ENCODE data around the gene PCNX2.

The PCNX2 gene

DNA sequence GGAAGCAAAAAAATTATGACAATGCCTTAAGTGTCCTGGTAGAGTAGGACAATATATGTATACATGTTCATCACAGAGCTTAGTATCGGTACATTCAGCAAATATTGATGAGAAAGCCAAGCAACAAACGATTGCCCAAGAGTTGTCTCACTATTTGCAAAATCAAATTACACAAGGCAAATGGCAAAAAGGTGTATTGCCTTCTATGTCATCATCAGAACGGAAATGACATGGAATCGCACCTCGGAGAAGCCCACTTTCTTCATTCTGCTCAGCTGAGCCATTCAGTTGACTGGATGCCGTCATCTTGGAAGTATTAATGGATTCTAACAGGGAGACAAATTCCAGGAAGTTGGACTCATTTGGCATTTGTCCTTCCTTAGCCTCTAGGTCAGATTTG, 37.7 kb downstream of the PCNX2 start:
- no peak for DNase-seq

DNA sequence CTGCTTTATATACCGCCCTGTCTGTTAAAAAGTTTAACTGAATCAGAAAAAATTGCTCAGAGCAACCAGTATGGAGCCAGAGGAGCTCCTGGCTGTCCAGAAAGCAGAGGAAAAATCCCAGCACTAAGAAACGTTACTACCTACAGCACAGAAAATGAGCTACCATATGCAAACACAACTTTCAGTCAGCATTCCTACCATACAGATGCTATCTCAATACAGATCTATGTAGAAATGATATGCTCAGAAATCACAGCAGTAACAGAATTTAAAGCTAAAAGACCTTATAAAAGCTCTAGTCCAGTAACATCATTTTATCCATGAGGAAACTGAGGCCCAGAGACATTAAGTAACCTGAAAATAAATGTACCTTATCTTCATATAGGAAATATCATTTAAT, 38.7 kb downstream of the PCNX2 start:
- DNase-seq, result no peak

DNA sequence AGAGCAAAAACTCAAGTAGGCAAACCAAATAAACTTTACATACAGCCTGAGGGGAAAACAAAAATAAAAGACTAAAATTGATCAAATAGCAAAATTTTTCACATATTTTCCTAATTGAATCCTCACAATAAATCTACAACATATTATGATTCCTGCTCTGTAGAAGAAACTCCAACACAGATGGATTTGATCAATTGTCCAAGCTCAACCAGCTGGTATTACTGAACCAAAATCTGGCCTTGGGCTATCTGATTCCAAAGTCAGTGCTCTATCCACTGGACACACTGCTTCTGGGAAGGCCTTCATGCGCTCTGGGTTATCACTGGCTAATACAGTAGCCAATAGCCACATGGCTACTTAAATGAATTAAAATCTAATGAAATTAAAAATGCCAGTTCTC, 39.3 kb downstream of the PCNX2 start:
- DNase-seq, result no peak

DNA sequence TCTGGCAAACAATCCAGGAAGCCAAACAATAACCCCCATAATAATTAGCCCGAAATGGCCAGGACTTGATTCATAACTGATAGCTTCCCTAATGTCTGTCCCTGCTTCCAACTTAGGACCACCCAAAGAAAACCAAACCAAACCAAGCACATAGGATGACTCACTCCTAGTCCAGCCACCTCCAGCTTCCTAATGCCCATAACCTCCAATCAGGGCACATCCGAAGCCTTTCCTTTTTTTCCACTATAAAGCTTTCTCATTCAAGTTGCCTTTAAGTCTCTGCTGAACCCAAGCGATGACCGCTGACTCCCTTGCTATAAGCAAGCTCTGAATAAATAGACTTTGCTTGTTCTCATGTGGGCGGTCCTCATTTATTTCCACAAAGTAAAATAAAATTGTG, 40.4 kb downstream of the PCNX2 start:
- DNase-seq, result no peak

DNA sequence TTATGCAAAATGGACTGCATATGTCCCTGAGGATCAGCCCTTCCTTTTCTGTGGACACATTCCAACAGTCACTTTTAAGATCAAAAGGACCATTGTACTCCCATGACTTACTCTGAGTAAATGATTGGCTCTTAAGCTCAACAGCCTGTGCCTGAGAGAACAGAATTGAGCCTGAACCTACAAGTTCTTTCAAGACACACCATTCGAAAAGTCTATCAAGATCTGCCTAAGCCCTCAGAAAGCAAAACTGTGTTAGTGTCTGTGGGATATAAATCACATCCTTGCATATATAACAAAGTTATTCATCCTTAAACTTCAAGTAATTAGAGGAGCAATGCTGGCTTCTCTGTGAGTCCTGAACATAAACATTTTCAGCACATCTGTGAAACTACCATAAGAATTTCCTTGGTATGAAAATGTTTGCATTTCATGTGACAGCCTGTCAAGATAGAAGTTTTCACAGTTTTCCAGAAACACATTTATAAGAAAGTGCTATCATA, 41.6 kb downstream of the PCNX2 start:
- no peak for DNase-seq

DNA sequence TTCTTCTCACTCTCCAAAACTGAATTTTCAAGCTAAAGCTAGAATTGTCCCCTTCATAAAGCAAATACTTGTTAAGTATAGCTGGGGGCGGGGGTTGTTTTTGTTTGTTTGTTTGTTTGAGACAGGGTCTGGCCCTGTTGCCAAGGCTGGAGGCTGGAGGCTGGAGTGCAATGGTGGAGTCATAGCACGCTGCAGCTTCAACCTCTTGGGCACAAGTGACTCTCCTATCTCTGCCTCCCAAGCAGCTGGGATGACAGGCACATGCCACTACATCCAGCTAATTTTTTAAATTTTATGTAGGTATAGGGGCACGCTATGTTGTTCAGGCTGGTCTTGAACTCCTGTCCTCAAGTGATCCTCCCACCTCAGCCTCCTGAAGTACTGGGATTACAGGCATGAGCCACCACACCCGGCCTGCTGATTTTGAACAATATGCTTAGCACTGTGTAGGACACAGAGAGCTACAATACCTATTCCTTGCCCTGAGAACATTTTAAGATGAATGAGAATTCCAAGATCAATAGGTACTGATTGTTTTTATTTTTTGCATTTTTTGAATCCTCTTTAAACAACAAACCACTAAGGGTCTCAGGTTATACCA, 42.2 kb downstream of the PCNX2 start:
- no peak for DNase-seq

DNA sequence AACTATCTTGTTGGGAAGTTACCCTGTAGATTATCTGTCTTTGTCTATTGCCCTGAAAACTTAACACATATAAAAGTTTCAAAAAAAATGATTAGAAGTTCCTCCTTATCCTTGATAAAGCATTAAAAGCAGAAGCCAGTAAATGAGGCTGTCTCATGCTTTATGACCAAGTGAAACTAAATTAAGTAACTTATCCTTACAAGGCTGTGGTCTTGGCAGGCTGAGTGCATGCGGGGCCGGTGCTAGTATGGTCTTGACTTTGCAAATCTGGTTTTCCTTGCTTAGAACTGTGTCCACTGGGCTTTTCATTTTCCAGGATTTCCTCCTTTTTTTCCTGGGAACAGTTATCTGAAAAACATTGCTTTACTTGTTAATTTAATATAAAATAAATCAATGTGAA, 43.1 kb downstream of the PCNX2 start:
- DNase-seq, result no peak

DNA sequence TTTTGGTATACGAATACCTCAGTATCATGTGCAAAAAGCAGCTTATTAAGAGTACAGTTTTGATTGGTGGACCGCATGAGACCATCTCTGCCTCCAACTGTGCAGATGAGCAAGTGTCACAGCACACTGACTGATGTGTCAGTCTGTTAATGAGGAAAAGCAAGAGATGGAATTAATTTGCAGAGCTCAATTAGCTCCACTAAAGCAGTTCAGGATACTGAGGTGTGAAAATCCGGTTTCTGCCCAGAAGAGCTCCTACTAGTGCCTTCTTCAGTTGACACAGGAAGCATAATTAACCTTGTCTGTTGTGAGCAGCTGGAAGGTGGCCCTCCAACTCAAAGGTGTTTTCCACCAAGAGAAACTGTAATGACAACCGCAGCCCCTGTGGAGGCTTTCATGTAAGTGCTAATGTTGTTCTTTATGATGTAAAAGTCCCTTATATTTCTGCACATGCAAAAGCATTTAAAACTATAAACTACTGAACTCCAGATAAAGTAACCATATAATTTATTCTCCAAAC, 44.3 kb downstream of the PCNX2 start:
- no peak for DNase-seq

DNA sequence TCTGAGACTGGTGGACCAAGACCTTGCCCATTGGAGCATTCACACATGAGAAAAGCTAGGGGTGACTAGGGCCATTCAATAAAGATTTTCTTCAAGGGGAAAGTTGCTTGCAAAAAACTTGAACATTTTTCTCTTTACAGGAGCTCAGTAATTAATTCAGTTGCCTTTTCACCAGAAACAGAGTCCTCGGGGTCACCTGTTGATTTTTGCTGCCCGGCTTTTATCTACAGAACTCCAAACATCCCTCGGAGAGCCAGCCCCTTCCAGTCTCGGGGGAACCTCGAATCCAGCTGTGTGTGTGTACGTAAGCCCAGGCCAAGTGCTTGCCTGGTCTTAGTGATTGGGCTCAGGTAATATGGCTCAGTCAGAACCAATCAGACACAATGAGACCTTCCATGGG, 47.5 kb downstream of the PCNX2 start:
- DNase-seq, result no peak

DNA sequence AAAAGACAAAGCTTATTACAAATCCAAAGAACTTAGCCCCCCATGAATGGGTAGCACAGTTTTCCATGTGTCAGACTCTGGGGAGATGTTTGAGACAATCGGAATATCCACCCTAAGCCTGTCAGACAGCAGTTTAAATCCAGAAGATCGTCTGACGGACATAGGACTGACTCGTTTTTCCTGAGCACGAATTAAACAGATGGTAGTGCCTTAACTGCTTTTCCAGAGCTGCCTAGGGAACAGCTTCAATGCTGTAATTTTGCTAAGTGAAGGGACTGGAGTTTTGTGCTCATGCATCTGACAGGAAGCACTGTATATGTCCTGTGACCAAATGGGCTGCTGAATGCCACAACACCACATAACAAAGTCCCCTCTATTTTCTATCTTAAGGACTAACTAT, 48.6 kb downstream of the PCNX2 start:
- no peak for DNase-seq

DNA sequence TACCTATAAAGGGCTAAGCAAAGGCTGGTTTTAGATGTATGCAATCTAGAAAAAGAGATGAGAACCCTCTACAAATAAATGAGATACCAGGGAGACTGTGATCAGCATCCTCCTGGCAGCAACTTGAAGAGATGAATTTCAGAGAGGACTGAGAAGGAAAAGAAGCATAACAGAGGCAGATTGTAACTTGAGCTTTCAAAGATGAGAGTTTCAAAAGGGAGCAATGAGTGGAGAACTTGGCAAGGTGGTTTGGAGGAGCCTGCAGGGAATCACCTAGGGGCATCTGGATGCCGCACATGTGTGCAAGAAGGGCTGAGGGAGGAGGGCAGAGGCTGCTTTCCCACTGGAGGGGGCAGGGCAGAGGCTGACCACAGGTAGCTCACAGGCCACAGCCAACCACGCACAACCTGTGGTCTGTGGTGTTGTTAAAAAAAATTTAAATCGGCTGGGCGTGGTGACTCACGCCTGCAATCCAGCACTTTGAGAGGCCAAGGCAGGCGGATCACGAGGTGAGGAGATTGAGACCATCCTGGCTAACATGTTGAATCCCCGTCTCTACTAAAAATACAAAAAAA, 50.2 kb downstream of the PCNX2 start:
- no peak for DNase-seq

DNA sequence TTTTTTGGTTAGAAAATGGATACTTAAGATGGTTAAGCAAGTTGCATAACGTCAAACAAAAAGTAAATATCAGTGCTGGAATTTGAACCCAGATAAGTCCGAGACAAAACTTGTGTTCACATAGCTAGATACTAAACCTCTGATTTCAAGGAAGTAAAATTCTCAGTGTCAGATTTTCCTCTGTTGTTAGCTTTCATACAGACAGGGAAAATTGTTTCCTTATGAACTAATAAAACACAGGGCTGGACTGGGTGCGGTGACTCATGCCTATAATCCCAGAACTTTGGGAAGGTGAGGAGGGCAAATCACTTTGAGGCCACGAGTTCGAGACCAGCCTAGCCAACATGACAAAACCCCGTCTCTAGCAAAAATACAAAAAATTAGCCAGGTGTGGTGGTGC, 51.3 kb downstream of the PCNX2 start:
- DNase-seq, result no peak

DNA sequence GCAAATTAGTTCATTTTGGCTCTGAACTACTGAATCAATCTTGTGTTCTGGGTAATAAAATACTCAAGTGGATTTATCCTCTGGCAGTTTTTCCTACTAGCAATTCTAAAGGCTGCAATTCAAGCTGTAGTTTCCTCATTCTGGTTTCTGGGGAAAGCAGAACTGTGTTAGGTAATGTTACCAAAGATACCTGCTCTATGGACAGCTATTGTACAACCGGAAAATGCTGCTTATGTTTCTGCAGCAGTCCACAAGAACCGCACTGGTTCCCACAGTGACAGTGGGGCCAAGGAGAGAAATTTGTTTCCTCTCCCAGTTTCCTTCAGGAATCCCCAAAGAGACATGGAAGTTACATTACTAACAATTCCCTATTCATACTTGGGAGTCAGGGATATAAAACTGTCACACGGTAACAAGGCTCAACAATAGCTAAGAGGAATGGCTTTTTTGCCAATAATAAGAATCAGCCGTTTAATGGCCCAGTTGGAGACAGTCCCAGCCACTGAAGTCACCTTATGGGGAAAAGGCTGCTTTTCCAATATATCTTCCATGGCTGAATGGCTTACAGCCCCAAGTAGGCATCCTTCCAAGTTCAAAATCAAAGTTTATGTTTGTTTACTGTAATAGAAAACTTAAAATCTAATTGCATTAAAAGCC, 52.6 kb downstream of the PCNX2 start:
- no peak for DNase-seq

DNA sequence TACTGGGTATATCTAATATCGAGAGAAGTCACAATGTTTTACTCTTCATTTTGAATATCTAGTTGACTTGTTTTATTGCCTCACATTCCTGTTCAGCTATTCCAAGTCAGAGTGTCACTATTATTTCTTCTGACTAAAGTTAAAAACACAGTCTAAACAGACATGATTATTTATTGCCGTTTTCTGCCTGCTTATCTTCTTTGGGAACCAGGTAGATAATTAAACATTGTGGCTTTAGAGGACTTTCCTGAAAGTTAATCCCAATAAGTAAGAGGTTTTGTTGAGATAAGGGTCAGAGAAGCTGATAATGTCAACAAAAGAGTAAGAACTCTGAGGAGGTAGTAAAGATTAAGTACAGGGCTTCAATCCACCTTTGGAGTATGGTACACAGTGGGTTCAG, 53.8 kb downstream of the PCNX2 start:
- no peak for DNase-seq

DNA sequence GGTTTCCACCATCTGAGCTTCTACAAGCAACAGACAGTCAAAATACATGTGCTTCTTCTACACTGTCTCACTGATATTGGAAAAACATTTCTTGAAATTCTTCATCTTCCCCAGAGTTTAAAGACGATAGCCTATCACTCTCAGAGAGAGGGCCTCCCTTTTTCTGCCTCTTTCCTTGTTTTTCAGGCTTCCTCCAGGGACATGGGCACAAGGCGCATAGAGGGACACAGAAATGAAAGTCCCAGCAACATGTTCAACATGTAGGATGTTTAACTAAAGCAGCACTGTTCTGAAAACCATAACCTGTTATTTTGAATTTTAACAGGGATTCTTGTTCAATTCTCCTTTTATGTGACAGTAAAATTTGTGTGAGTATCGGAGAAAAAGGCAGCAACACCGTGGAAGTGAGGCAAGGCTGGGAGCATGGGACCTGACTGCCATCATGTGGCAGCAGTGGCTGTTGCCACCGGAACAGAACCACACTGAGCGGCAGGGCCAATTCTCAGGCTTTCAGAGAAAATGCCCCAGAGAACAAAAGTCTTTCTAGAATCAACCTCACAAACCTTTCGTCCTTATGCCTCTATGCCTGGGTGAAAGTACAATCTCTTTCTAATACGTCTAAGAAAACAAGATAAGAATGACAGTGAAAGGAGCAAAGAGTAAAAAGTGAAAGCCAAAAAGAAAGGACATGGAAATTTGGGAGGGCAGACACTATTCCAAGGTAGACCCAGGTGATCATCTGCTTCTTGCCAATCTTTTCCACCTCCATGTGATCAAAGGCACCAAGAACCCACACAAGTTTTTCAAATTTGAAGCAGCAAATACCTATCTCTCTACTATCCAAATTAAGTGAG, 54.5 kb downstream of the PCNX2 start:
- DNase-seq, result peak; percentile 87

DNA sequence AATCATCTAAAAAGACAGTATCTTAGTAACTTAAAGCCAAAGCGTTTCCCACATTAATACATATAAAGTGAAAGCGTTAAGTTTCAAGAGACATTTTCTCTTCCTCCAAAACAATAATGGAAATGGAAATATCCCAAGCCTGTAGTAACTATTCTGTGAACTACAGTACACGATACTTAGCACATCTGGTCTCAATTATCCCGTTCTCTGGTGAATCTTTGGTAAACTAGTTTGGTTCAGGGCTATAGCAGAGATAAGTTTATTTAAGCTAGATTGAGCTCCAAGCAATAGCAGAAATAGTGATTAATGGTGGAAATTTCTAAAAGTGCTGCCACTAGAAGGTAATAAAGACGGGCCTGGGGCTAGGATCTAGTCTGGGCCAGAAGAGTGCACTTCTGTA, 55.2 kb downstream of the PCNX2 start:
- no peak for DNase-seq

DNA sequence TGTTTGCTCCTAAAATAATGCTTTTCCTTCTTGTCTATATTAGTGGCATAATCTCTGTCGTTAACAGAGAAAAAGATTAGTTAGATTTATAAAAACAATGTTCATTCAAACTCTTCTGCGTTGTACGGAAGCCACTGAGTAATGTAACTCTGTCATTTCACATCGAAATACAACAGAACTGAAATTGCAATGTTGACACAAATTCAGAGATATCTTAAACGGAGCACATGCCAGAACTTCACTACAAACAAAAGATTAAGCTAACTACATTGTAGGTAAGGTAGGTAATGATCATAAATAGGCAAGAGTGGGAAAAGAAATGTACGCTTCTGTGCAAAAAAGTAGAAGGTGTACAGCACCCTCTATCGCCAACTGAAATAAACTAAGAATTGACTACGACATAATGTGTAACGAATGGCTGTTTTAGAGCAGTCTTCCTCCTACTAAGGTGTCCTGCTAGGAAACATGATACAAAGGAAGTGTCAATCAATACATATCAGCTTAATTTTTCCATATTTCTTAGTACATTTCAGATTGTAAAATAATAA, 56.6 kb downstream of the PCNX2 start:
- DNase-seq, result peak; percentile 49

DNA sequence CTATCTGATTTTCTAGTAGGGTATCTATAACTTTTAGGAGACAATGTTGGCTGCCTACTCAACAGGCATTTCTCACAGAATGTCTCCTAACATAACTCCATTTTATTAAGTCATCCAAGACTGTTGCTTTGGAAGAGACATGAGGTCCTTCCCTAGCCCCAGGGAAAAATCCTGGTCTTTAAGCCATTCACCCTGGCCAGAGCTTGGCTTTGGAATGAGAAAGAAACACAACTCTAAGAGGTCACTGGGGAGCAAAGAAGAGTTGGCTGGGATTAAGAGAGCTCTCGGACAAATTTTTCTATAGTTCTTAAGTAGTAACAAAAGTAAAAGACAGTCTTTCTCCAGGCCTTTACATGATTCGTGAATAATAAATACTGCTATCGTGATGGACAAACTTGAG, 57.9 kb downstream of the PCNX2 start:
- no peak for DNase-seq

DNA sequence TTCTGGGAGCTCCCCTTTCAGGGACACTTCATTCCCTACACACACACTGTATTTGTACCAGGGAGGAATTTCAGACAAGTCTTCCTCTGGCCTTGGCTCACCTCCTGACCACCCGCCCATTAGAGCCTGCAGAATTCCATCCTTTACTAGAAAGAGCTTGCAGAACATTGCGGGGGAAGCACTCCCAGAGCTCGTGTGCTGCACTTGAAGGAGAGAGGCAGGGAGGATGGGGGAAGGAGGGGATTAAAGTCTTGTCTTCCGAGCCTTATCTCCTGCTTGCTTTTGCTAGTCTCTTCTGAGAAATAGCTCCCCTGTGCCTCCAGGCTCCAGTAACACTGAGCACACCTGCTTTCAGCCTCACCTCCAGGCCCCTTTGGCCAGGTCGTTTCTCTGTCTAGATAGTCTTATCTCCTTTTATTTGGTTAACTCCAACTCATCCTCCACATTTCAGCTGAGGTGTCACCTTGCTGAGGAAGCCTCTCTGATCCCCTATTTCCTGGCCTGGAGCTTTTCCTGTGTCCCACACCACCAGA, 62.0 kb downstream of the PCNX2 start:
- DNase-seq, result no peak

DNA sequence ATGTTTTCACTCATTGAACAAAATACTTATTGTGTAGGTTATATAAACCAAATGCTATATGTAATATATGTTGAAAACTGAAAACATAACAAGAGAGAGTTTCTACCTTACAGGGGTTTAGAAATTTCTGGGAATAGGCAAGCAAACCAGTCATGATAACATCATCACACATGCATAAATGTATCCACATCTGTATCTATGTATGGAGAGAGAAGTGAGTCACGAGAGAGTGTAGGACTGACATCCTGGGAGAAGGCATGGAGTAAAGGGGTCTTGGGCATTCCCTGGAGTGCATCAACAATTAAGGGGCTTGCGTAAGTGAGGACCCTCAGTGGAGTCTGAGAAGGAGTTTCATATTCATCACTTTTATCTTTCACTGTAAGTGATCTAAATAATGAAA, 65.5 kb downstream of the PCNX2 start:
- no peak for DNase-seq

DNA sequence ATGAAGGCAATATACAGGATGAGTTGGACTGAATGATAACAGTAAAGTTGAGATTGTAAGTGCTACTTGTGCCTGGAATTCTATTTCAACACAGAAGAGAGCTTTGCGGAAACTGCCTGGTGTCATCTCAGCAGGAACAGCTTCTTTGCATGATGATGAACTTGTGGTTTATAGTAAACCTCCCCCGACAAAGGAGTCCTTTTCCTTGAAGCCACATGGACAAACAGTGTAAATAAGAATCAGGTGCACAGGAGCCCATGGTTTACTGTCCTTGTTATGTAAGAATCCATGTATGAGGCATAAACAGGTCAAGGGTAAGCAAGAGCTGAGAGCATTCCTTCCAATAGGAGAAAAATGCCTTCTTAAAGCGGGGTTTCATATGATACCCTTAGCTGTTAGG, 66.2 kb downstream of the PCNX2 start:
- no peak for DNase-seq

DNA sequence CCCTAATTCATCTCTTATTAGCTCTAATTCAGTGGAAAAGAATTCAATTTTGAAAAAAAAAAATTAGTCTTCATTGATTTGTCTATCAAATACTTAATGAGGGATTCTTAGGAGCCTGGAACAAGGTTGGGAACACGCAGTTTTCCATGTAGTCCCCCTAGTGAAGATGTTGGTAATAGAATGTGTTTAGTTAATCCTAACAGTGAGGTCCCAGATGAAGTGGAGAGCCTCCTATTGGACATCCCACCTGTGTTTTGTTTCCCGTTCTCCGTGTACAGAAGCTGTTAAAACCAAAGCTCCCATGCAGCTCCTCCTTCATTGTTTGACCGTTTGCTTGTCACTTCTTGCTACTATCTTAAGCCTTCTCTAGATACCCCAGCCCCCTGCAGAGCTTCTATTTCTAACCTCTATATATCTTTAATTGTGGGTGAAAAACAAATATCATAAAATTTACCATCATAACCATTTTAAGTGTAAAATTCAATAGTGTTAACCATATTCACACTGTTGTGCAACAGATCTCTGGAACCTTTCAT, 67.5 kb downstream of the PCNX2 start:
- no peak for DNase-seq

DNA sequence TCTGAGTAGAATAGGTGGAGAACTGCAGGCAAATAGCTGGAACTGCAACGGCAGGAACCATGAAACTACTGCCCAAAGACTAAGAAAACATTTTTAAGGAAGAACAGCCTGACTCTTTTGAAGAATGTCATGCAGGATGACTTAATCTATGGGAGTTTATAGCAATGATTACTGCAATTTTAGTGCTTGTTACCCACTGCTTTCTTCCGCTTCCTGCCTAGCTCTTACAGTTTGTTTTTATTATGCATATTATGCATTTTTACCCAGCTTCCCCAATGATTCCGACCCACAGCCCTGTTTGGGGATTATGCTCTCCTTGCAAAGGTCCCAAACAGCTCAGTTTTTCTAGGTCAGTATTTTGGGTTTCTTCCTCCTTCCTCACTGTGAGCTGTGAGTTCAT, 71.2 kb downstream of the PCNX2 start:
- no peak for DNase-seq

Measured in eye (tissue), 1 donor.